Astrocyte of the hippocampus (primary cell): ENCODE data around the gene C19orf18.

Experiments used
- DNase-seq: peaks from one replicate; pipeline ENCODE4 v3.0.0; 2011; ENCODE audit warnings: low read depth, low spot score

Gene C19orf18

GRCh38 chr19:57947419-57948134 is 26.8 kb downstream of the C19orf18 start, which contains the start of gene ZNF256:
Gene ZNF256, minus strand, starts transcription at chr19:57947706. Its CDS starts 232 bp downstream, at chr19:57947474.
- DNase-seq: peak; percentile 98

GRCh38 chr19:57947088-57947418 is 27.3 kb downstream of the C19orf18 start:
- no peak for DNase-seq

- no peak for DNase-seq
Observed at GRCh38 chr19:57946316-57946715, 28.0 kb downstream of the C19orf18 start.

GRCh38 chr19:57941593-57941992 is 32.7 kb downstream of the C19orf18 start:
- no peak for DNase-seq

- DNase-seq: no peak
Observed at GRCh38 chr19:57935731-57936130, 38.6 kb downstream of the C19orf18 start.

- DNase-seq: peak; percentile 91
Observed at GRCh38 chr19:57934820-57935665, 39.3 kb downstream of the C19orf18 start, which contains the start of gene ZNF418. Gene ZNF418, minus strand, starts transcription at chr19:57935402. Its CDS starts 1,580 bp downstream, at chr19:57933822.

- DNase-seq: no peak
Observed at GRCh38 chr19:57927587-57927986, 46.7 kb downstream of the C19orf18 start.

- peak; percentile 96 for DNase-seq
Observed at GRCh38 chr19:57916168-57916995, 58.0 kb downstream of the C19orf18 start, which contains the start of gene ZNF417. Gene ZNF417, minus strand, starts transcription at chr19:57916592. Its CDS starts 181 bp downstream, at chr19:57916411.

GRCh38 chr19:57914531-57914930 is 59.8 kb downstream of the C19orf18 start:
- DNase-seq: no peak
